Psoas muscle (tissue), 8 donors: ENCODE data around the gene ALKBH4. TPM values are rescaled to one million over a fixed set of nuclear protein-coding genes. Genes with fewer than 3 reads are reported as not detected.

Experiments
- ATAC-seq, 4 donors: fragments of 200-7000 bp; cut with Tn5 transposase; one replicate each; pipeline ENCODE4 v1.9.1; 2020; ENCODE audit warnings: moderate library complexity in 3 of 4, mild to moderate bottlenecking in 2 of 4
- DNase-seq, 2 donors: peaks; one replicate each; pipeline ENCODE4 v3.0.0-alpha.2; 2020
- H3K27ac ChIP-seq: fragments of 200-600 bp; one replicate; pipeline ENCODE4 v1.8.0; 2022
- H3K27me3 ChIP-seq, 3 donors: fragments of 200-600 bp in 1 of 3; one replicate each; pipeline versions ENCODE4 v1.6.1 to v1.8.0; 2013 to 2022; ENCODE audit warnings: low read length in 2 of 3, mild to moderate bottlenecking in 2 of 3, moderate library complexity in 1 of 3; ENCODE audit not compliant: insufficient read depth in 3 of 3
- H3K36me3 ChIP-seq, 2 donors: fragments of 200-600 bp in 1 of 2; one replicate each; pipeline versions ENCODE4 v1.6.1 to v1.8.0; 2013 to 2022; ENCODE audit warnings: low read depth in 1 of 2, mild to moderate bottlenecking in 1 of 2, moderate library complexity in 1 of 2; ENCODE audit not compliant: insufficient read depth in 1 of 2
- H3K4me1 ChIP-seq: fragments of 200-600 bp; one replicate; pipeline ENCODE4 v1.8.0; 2022
- H3K4me3 ChIP-seq: fragments of 200-600 bp; one replicate; pipeline ENCODE4 v1.8.0; 2022; ENCODE audit warnings: mild to moderate bottlenecking
- H3K9me3 ChIP-seq: fragments of 200-600 bp; one replicate; pipeline ENCODE4 v1.8.0; 2022
- CTCF ChIP-seq: fragments of 200-600 bp; IDR thresholded peaks from one replicate; pipeline ENCODE4 v1.8.0; 2022; ENCODE audit warnings: antibody characterized with exemption
- WGBS, 3 donors: extraction: QIAGEN DNeasy Blood & Tissue Kit; methylation state at CpG; one replicate each; pipeline versions ENCODE4 v1.1.6 to v1.1.7; 2013; 5-methylcytosine and 5-hydroxymethylcytosine counted together
- intact Hi-C, 2 donors: fragments of 100-400 bp; cut with DNase I; formaldehyde crosslinking; loops; one replicate each; pipeline versions ENCODE4 v1.11.0 to v1.14.2; 2022
- polyA plus RNA-seq, 3 donors: library from polyadenylated mRNA; stranded (reverse); fragments of 200-250 nt; gene quantifications; one replicate each; pipeline ENCODE4 v1.2.3, GENCODE V29; 2013
- total RNA-seq, 4 donors: library from RNA; stranded (reverse); fragmentation: NEBNext Ultra II Directional in 2 of 4; extraction: Animal tissue kit (Norgen Biotek cat#: 25700) in 2 of 4; gene quantifications; one replicate each; pipeline versions ENCODE4 v1.2.1 to v1.2.4, GENCODE V29; 2021 to 2023
- donor health status: healthy with polysubstance abuse.
- donor health status: DM: no; HTN: no; CAD: no; lungs with moderate emphysema.
- donor health status: Bipolar disorder and iron deficiency.
- donor health status: healthy.
- donor health status: DM: yes; HTN: yes; CAD: no.
- donor health status: DM: no; HTN: no; CAD: no.
- donor health status: DM: no; HTN: no; CAD: no.
- donor health status: DM: yes; HTN: yes; CAD: no.

The ALKBH4 gene
- total and polyA plus RNA-seq, 7 donors: 2.7 to 11.1 (median 8.2) TPM

GRCh38 chr7:102432442-102433218, 32.0 kb downstream of the ALKBH4 start:
- ATAC-seq: peak in 3 of 4 donors; percentile 24 to 47 (median 35)
- Histone ChIP-seq H3K4me1 (peaks cover 3% of the 10 kb centered on the region), H3K36me3 (peaks cover 0 to 4% of the 10 kb centered on the region in 2 donors), H3K4me3 (peak overlapping the region; percentile 79), H3K27me3 (no peaks in the 10 kb centered on the region), H3K9me3 (no peaks in the 10 kb centered on the region), H3K27ac (no peak overlapping the region)
- no peak for TF ChIP-seq CTCF
- no peak for DNase-seq
- intact Hi-C loops: no loop called here
- WGBS, 3 donors: 19 to 32% (median 25%) methylated on average over 22 to 27 of the region's 27 CpGs

- H3K4me1 ChIP-seq: peaks cover 3% of the 10 kb centered on the region
- ATAC-seq: peak in 2 of 4 donors; percentile 15 to 25
Measured at GRCh38 chr7:102431617-102432298, 32.9 kb downstream of the ALKBH4 start.

GRCh38 chr7:102429141-102429899, 35.3 kb downstream of the ALKBH4 start:
- intact Hi-C loops: no loop called here
- DNase-seq (no peak), ATAC-seq (no peak)
- no peak overlapping the region for H3K4me3 ChIP-seq
- H3K36me3 ChIP-seq: peaks cover 2 to 37% of the 10 kb centered on the region in 2 donors
- no peaks in the 10 kb centered on the region for H3K27me3 ChIP-seq
- H3K9me3 ChIP-seq: no peaks in the 10 kb centered on the region
- WGBS, 3 donors: 87 to 93% (median 89%) methylated on average over 8 to 10 of the region's 10 CpGs
- peaks cover 3% of the 10 kb centered on the region for H3K4me1 ChIP-seq
- no peak for TF ChIP-seq CTCF
- no peak overlapping the region for H3K27ac ChIP-seq

More at GRCh38 chr7:102431617-102432298, 32.9 kb downstream of the ALKBH4 start:
- intact Hi-C loops: no loop called here
- no peaks in the 10 kb centered on the region for H3K27me3 ChIP-seq
- WGBS, 3 donors: 33 to 43% (median 36%) methylated on average over 17 of the region's 17 CpGs
- DNase-seq: no peak
- H3K9me3 ChIP-seq: no peaks in the 10 kb centered on the region
- no peak overlapping the region for H3K4me3 ChIP-seq
- TF ChIP-seq CTCF: no peak
- H3K27ac ChIP-seq: no peak overlapping the region
- peaks cover 0 to 13% of the 10 kb centered on the region in 2 donors for H3K36me3 ChIP-seq

GRCh38 chr7:102427019-102427405, 37.7 kb downstream of the ALKBH4 start:
- no peaks in the 10 kb centered on the region for H3K4me1 ChIP-seq
- 87 to 93% (median 88%) methylated on average over 5 of the region's 5 CpGs for WGBS, 3 donors
- no peaks in the 10 kb centered on the region for H3K27me3 ChIP-seq
- ATAC-seq (no peak), DNase-seq (no peak)
- peaks cover 2 to 49% of the 10 kb centered on the region in 2 donors for H3K36me3 ChIP-seq
- no peak for TF ChIP-seq CTCF
- H3K4me3 ChIP-seq: no peak overlapping the region
- peak overlapping the region; percentile 1 for H3K27ac ChIP-seq
- no peaks in the 10 kb centered on the region for H3K9me3 ChIP-seq
- intact Hi-C loops: no loop called here
